ENCODE measurements around the gene TMCC3. TPM values are rescaled to one million over a fixed set of nuclear protein-coding genes. Genes with fewer than 3 reads are reported as not detected.

The TMCC3 gene
- total RNA-seq, 2 experiments from 2014 or later = 5.7 to 9.4 TPM

DNA sequence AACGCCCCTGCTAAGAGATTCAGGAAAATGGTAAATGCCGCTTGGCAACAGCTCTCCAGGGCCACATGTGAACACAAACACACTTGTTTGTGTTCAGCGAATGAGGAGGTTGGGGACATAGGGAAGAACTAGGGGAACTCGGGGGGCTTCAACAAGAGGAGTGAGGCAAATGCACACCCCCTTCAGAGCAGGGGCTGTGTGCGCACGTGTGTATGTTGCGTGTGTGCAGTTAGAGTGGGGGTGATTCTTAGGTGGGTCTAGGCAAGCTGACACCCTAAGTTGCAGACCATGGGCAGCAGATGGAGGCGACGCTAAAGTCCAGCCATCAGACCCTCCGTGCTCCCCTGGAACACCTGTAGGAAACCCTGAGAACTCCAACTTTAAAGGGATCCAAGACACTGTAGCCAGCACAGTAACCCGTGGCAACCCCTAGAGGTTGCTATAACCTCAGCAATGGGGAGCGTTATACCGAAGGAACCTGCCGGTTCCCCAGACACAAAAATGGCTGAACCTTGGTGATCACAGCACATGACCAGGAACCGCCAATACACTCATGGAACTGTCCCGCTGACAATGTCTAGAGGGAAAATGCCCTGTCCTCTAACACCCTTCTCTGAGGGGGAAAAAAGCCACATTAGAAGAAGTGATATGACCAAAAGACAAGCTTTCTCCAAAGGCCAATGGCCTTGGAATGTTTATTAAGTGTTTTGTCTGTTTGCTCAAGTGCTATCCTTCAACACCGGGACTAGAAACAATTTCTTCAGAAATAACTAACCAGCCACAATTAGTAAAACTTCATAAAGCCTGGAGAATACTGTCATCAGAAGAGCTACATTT lies 104.2 kb downstream of the TMCC3 start:
- POLR2A ChIA-PET = no interaction called here
- H3K79me2 ChIP-seq (ENCODE audit: insufficient read depth, low read depth, low read length) = no peaks in the 10 kb centered on the region
- no peak overlapping the region for H3K4me3 ChIP-seq (ENCODE audit: low read depth, low read length, poor library complexity, severe bottlenecking)
- H2AFZ ChIP-seq (ENCODE audit: low read length) = no peak overlapping the region
- peaks cover 14% of the 10 kb centered on the region; the same call in 1 of the 2 replicates for H3K9me3 ChIP-seq (ENCODE audit: low read length)
- no peaks in the 10 kb centered on the region for H4K20me1 ChIP-seq (ENCODE audit: insufficient read depth, low read length)
- intact Hi-C loops (cut with micrococcal nuclease; ENCODE audit: unreplicated experiment) = loop anchor here (5.0 kb wide), 1 partner anchor 331 kb away; no protein-coding TSS in a partner anchor
- H3K9me2 ChIP-seq (ENCODE audit: insufficient read depth, low read length) = no peaks in the 10 kb centered on the region
- H3K4me1 ChIP-seq (ENCODE audit: insufficient read depth, low read length, poor library complexity, severe bottlenecking) = no peaks in the 10 kb centered on the region
- TF ChIP-seq, protein P1, sequence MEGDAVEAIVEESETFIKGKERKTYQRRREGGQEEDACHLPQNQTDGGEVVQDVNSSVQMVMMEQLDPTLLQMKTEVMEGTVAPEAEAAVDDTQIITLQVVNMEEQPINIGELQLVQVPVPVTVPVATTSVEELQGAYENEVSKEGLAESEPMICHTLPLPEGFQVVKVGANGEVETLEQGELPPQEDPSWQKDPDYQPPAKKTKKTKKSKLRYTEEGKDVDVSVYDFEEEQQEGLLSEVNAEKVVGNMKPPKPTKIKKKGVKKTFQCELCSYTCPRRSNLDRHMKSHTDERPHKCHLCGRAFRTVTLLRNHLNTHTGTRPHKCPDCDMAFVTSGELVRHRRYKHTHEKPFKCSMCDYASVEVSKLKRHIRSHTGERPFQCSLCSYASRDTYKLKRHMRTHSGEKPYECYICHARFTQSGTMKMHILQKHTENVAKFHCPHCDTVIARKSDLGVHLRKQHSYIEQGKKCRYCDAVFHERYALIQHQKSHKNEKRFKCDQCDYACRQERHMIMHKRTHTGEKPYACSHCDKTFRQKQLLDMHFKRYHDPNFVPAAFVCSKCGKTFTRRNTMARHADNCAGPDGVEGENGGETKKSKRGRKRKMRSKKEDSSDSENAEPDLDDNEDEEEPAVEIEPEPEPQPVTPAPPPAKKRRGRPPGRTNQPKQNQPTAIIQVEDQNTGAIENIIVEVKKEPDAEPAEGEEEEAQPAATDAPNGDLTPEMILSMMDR (conservative IDR thresholded peaks at IDR 0.05; ENCODE audit: low read length) = peak; percentile 72
- no peak for TF ChIP-seq EZH2phosphoT487 (IDR thresholded peaks at IDR 0.05; ENCODE audit: borderline replicate concordance, low read depth, low read length)
- CTCF ChIA-PET (ENCODE audit: unreplicated experiment) = interaction anchor here (0.6 kb wide), 1 partner anchor 343 kb away, joined by 3 read pairs; no protein-coding TSS in a partner anchor
- H3K36me3 ChIP-seq (ENCODE audit: insufficient read depth, low read length) = no peaks in the 10 kb centered on the region
- H3K27ac ChIP-seq (ENCODE audit: low read depth, low read length, poor library complexity, severe bottlenecking) = no peak overlapping the region
- no peak overlapping the region for H3K4me2 ChIP-seq (ENCODE audit: low read length)
- no TSS peak for BruUV-seq (replicated peaks)
- DNase-seq (ENCODE audit: low spot score) = peak; percentile 43

DNA sequence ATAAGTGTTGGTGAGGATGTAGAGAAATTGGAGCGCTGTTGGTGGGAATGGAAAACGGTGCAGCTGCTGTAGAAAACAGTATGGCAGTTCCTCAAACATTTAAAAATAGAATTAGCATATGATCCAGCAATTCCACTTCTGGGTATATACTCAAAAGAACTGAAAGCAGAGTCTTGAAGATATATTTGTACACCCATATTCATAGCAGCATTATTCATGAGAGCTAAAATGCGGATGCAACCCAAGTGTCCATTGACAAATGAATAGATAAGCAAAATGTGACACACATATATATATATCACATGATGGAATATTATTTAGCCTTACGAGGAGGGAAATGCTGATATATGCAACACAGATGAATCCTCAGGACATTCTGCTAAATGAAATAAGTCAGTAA lies 106.0 kb downstream of the TMCC3 start:
- CTCF ChIA-PET (ENCODE audit: unreplicated experiment) = interaction anchor here (1.5 kb wide), 1 partner anchor 409 kb away, joined by 5 read pairs; no protein-coding TSS in a partner anchor
- no peaks in the 10 kb centered on the region for H3K79me2 ChIP-seq (ENCODE audit: insufficient read depth, low read depth, low read length)
- no peak for TF ChIP-seq EZH2phosphoT487 (IDR thresholded peaks at IDR 0.05; ENCODE audit: borderline replicate concordance, low read depth, low read length)
- TF ChIP-seq, protein P1 (conservative IDR thresholded peaks at IDR 0.05; ENCODE audit: low read length) = no peak

DNA sequence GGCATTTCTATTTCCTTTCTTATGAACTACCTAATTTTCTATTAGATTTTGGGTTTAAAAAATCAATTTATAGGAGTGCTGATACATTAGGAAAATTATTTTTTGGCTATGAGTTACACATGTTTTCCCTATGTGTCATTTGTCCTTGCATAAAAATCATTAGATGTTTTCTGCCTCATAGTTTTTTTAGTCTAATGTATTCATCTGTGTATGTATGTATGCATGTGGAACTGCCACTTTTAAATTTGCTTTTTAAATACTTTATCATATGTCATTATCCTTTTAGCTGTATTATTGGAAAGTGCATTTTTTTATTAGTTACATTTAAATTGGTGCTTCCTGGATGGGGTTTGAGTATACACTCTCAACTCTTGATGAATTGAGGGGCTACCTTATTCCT lies 112.0 kb downstream of the TMCC3 start:
- Histone ChIP-seq H3K79me2 (ENCODE audit: insufficient read depth, low read depth, low read length) (no peaks in the 10 kb centered on the region), H3K36me3 (ENCODE audit: insufficient read depth, low read length) (no peaks in the 10 kb centered on the region), H3K4me3 (ENCODE audit: low read depth, low read length, poor library complexity, severe bottlenecking) (no peak overlapping the region), H3K9me3 (ENCODE audit: low read length) (no peaks in the 10 kb centered on the region), H3K9me2 (ENCODE audit: insufficient read depth, low read length) (no peaks in the 10 kb centered on the region), H2AFZ (ENCODE audit: low read length) (no peak overlapping the region), H3K4me2 (ENCODE audit: low read length) (no peak overlapping the region), H4K20me1 (ENCODE audit: insufficient read depth, low read length) (no peaks in the 10 kb centered on the region), H3K4me1 (ENCODE audit: insufficient read depth, low read length, poor library complexity, severe bottlenecking) (no peaks in the 10 kb centered on the region), H3K27ac (ENCODE audit: low read depth, low read length, poor library complexity, severe bottlenecking) (no peak overlapping the region)
- intact Hi-C loops (cut with micrococcal nuclease; ENCODE audit: unreplicated experiment) = no loop called here
- TF ChIP-seq, protein P1 (conservative IDR thresholded peaks at IDR 0.05; ENCODE audit: low read length) = no peak
- no peak for TF ChIP-seq EZH2phosphoT487 (IDR thresholded peaks at IDR 0.05; ENCODE audit: borderline replicate concordance, low read depth, low read length)
- BruUV-seq (replicated peaks) = no TSS peak
- no peak for DNase-seq (ENCODE audit: low spot score)
- CTCF ChIA-PET (ENCODE audit: unreplicated experiment) = no interaction called here
- POLR2A ChIA-PET = no interaction called here

More for the DNA sequence above, 106.0 kb downstream of the TMCC3 start:
- DNase-seq (ENCODE audit: low spot score) = no peak
- intact Hi-C loops (cut with micrococcal nuclease; ENCODE audit: unreplicated experiment) = no loop called here
- Histone ChIP-seq H3K9me2 (ENCODE audit: insufficient read depth, low read length) (no peaks in the 10 kb centered on the region), H3K4me1 (ENCODE audit: insufficient read depth, low read length, poor library complexity, severe bottlenecking) (no peaks in the 10 kb centered on the region), H3K4me2 (ENCODE audit: low read length) (no peak overlapping the region), H3K27ac (ENCODE audit: low read depth, low read length, poor library complexity, severe bottlenecking) (no peak overlapping the region), H3K36me3 (ENCODE audit: insufficient read depth, low read length) (no peaks in the 10 kb centered on the region), H3K9me3 (ENCODE audit: low read length) (peaks cover 14% of the 10 kb centered on the region; the same call in 1 of the 2 replicates), H3K4me3 (ENCODE audit: low read depth, low read length, poor library complexity, severe bottlenecking) (no peak overlapping the region), H2AFZ (ENCODE audit: low read length) (no peak overlapping the region), H4K20me1 (ENCODE audit: insufficient read depth, low read length) (no peaks in the 10 kb centered on the region)
- no TSS peak for BruUV-seq (replicated peaks)
- POLR2A ChIA-PET = interaction anchor here (0.6 kb wide), 1 partner anchor 504 kb away, joined by 3 read pairs; no protein-coding TSS in a partner anchor

All from OCI-LY7 (cell line).